ENCODE data around the gene RASA2. TPM values are rescaled to one million over a fixed set of nuclear protein-coding genes. Genes with fewer than 3 reads are reported as not detected.

Gene RASA2
- total and polyA plus RNA-seq, 9 of the 15 experiments (the other 6 are each of a cell fraction or from before 2014, with no cell fraction given): 2.0 to 12.8 (median 9.5) TPM

GRCh38 chr3:141557961-141558706, 71.3 kb downstream of the RASA2 start (continued):
- TF ChIP-seq CXXC5 (CRISPR knock-in tag; IDR thresholded peaks at IDR 0.05): peak; percentile 85
- TF ChIP-seq PML (IDR thresholded peaks at IDR 0.05; ENCODE audit: low read length): peak; percentile 37; the same call in 1 of the 2 replicates
- no peak for TF ChIP-seq AFF1 (IDR thresholded peaks at IDR 0.05; ENCODE audit: low read depth in 1 of 2, partially characterized antibody in 2 of 2)
- no peak for TF ChIP-seq CREB5 (CRISPR knock-in tag; IDR thresholded peaks at IDR 0.05)
- no peak for TF ChIP-seq CTCF (IDR thresholded peaks at IDR 0.05 in 2 of 3, conservative IDR thresholded peaks at IDR 0.05 in 1 of 3; ENCODE audit: insufficient read depth in 2 of 3, low read depth in 1 of 3, low read length in 3 of 3)
- peak; percentile 35; the same call in 1 of the 2 replicates for TF ChIP-seq SUPT5H (IDR thresholded peaks at IDR 0.05)
- TF ChIP-seq ZNF282 (CRISPR knock-in tag; IDR thresholded peaks at IDR 0.05): no peak
- no peak for TF ChIP-seq E2F1 (CRISPR knock-in tag; IDR thresholded peaks at IDR 0.05)
- TF ChIP-seq RHOXF2B (CRISPR knock-in tag; conservative IDR thresholded peaks at IDR 0.05): no peak
- no peak for TF ChIP-seq BRD4 (IDR thresholded peaks at IDR 0.05)
- TF ChIP-seq ZNF609 (CRISPR knock-in tag; IDR thresholded peaks at IDR 0.05; ENCODE audit: borderline replicate concordance): no peak
- peak in 1 of 2 experiments; percentile 87; a peak in 2 of 4 replicates for TF ChIP-seq ETV6 (IDR thresholded peaks at IDR 0.05; ENCODE audit: borderline replicate concordance in 1 of 2, low read depth in 2 of 2, low read length in 1 of 2)
- no peak for TF ChIP-seq ETV6 (CRISPR knock-in tag; IDR thresholded peaks at IDR 0.05; ENCODE audit: borderline replicate concordance)
- TF ChIP-seq MCM3 (IDR thresholded peaks at IDR 0.05): no peak

All from K562 (cell line).